Effector CD4-positive, alpha-beta T cell (primary cell): ENCODE results near the gene BRAT1.
"Not testable (repeated sequence)": the region's sequence is repeated elsewhere in the genome, so short reads cannot be mapped to it uniquely, and the experiment has no call there.

Experiments used
- DNase-seq: peaks from one replicate; pipeline ENCODE4 v3.0.0-alpha.2; 2020

The BRAT1 gene

DNA sequence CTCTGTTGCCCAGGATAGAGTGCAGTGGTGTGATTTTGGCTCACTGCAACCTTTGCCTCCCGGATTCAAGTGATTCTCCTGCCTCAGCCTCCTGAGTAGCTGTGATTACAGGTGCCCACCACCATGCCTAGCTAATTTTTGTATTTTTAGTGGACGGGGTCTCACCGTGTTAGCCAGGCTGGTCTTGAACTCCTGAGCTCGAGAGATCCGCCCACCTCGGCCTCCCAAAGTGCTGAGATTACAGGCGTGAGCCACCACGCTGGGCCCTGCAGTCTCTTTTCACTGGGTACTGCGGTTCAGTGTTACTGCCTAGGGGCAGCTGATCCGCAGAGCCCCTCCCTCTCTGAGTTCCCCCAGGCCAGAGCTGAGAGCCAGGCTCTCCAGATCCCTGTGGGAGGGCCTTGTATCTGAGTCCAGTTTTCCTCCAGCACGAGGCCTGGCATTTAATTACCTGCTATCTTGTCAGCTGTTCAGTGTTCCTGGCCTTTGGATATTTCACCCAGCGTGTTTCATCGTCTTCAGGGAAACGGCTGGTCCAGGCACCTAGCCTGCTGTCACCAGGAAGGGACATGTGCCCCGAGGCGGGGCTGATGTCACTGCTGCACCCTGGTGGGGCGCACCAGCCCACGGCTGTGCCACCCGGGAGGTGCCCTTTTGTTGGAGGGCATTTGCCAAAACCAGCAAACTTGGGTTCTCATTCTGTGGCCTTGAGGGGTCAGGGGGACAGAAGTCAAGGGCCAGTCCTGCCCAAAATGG, 19.3 kb downstream of the BRAT1 start:
- not testable (repeated sequence) for DNase-seq

DNA sequence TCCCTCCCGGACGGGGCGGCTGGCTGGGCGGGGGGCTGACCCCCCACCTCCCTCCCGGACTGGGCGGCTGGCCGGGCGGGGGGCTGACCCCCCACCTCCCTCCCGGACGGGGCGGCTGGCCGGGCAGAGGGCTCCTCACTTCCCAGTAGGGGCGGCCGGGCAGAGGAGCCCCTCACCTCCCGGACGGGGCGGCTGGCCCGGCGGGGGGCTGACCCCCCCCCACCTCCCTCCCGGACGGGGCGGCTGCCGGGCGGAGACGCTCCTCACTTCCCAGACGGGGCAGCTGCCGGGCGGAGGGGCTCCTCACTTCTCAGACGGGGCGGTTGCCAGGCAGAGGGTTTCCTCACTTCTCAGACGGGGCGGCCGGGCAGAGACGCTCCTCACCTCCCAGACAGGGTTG, 21.1 kb downstream of the BRAT1 start:
- DNase-seq: not testable (repeated sequence)

DNA sequence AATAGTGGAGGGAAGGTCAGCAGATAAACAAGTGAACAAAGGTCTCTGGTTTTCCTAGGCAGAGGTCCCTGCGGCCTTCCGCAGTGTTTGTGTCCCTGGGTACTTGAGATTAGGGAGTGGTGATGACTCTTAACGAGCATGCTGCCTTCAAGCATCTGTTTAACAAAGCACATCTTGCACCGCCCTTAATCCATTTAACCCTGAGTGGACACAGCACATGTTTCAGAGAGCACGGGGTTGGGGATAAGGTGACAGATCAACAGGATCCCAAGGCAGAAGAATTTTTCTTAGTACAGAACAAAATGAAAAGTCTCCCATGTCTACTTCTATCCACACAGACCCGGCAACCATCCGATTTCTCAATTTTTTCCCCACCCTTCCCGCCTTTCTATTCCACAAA, 21.8 kb downstream of the BRAT1 start:
- DNase-seq: not testable (repeated sequence)

DNA sequence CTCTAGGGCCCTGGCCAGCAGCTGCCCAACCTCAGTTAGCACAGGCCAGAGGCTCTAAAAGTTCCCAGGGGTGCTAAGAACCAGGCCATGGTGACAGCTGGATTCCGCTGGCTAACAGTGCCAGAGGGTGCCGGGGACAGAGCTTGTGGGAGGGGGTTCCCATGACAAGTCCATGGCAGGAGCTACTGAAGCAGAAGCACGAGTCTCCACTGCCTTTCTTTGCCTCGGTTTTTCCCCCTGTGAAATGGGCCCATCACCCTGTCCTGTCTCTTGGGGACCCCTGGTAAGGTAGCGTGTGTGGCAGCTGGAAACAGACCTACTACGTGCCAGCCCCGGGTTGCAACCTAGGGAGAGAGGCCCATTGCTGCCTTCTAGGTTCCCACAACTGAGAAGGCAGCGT, 22.5 kb downstream of the BRAT1 start:
- DNase-seq: not testable (repeated sequence)

DNA sequence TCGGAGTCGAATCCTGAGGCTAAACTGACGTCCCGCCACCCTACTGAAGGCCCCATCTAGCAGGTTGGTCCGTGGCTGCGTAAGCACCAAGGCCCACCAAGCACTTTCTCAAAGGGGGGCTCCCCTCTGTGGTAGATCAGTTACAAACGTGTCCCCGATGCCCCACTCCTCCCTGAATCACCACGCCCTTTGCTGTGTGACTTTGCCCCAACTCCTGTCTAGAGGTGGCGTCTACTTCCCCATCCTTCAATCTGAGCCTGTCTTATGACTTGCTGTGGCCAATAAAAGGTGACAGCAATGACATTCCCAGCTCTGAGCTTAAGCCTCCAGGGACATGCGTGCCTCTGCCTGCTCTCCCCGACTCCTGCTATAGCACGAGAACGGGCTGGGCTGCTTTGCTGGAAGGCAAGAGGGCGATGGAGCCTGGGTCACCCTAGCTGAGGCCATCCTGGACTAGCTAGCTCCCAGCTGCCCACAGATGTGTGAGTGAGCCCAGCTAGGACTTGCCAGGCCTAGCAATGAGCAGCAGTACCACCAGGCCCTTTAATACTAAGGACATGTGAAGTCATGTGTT, 23.0 kb downstream of the BRAT1 start:
- DNase-seq: not testable (repeated sequence)

DNA sequence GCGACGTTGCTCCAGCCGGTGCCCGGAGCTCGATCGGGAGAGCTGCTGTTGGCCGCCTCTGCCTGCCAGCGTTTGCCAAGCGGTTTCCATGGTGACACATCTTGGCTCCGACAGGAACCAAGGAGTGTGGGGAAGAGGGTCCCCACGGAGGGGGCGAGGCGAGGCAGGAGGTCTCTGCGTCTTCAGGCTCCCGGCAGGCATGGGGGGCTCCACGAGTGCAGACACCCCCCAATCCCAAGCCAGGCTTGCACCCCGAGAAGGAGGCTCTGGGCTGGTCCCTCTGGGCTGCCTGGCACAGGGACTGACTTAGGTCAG, 23.6 kb downstream of the BRAT1 start:
- peak; percentile 1 for DNase-seq

DNA sequence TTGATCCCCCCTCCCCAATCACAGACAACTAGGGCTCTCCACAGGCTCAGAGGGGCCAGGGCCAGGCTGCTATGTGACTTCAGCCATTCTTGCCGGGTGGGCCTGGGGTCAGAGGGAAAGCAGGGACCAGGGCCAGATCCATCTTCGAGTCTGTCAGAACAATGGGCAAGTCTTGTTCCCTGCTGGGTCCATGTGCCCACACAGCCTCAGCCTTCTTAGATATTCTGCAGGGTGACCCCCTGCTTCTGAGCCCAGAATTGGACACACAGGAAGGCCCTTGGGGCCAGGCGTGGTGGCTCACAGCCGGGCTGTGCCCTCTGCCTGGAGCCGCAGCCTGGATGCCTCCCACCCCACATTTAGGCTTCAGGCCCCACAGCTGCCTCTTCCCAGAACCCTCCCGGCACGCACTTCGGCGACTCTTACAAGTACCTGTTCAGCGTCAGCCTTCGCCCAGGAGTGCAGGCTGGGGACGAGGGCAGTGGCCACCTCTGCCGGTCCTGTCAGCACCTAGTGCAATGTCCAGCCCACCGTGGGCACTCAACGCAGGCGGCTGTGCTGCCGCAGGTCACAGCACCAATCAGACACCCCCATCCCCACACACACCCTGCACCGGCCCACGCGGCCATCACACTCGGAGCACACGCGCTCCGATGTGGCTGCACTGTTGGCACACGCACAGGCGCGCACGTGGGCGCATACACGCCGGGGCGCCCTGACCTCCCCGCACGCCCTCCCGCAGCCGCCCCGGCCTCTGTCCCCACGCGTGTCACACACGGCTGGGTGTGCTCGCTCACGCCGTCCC, 24.1 kb downstream of the BRAT1 start:
- DNase-seq: peak; percentile 5

DNA sequence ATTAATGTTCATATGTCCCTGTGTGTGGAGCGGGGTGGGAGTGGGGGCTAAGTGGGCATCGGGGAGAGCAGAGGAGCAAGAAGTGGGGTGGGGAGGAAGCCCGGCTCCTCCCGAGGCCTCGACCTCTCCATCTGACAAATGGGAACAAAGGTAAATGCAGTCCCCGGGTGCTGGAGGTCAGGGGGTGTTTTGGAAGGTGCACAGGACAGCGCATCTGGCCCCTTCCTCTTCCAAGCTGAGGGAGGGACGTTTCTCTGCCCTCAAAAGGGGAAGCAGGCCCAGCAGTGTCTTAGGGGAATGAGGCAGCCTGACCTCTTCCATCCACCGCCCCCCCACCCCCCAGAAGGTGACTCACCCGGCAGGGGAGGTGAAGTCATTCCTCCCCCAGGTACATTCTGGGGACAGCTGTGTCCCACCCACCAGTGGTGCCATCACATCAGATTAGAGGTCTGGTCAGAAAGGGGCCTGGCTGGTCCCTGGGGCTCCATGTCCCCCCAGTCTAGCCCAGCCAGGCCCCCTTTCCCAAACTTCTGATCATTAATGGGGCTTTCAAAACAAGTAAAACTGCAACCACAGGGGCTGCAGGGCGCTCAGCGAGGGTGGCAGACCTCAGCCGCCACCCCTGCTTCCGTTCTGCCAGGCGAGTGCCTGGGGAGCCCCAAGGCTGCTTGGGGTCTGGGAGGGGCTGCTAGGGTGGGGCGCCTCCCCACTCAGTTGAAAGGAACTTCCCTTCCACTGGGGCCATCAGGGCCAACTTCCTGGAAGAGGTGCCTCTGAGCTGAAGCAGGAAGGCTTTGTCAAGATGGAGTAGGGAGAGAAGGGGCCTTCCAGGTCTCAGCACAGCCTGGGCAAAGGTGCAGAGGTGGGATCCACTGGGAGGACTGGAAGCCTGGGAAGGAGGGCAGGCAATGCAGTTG, 25.0 kb downstream of the BRAT1 start:
- peak; percentile 73 for DNase-seq

DNA sequence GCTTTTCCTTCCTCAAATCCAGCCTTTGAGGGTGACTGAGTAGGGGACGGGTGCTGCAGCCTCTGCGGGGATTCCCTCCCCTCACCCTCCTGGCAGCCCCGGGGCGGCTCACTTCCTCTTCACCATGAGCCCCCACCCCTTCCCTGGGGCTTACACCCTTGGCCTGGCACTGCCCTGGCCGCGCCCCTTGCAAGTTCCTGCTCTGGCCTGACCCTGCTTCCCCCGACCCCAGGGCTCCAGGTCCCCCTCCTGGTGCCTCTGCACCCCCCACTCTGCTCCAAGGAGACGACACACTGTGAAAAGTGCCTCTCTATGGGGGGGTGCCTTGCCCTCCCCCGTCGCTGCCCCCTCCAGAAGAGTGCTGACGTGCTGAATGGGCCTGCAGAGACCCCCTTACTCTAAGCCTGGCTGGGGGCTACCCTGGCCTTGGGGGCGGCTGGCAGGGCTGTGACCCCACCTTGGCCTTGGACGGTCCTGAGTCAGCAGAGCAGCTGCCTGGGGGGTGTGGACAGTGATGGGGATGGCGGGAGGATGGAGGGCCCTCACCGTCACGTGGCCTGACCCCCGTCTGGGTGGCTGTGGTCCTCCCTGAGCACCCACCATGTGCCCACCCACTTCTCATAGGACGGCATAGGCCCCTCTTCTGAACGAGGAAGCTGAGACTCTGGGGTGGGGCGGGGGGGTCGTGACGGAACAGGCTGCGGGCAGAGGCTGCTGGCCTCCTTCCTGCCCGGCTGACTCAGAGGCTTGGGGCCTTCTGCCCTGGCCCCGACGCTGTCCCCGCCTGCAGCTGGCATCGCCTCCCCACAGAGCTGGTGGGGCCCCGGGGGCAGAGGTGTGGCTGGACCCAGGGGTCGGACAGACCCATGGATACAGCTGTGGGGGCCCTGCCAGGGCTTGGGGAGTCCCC, 25.9 kb downstream of the BRAT1 start:
- DNase-seq: peak; percentile 63

DNA sequence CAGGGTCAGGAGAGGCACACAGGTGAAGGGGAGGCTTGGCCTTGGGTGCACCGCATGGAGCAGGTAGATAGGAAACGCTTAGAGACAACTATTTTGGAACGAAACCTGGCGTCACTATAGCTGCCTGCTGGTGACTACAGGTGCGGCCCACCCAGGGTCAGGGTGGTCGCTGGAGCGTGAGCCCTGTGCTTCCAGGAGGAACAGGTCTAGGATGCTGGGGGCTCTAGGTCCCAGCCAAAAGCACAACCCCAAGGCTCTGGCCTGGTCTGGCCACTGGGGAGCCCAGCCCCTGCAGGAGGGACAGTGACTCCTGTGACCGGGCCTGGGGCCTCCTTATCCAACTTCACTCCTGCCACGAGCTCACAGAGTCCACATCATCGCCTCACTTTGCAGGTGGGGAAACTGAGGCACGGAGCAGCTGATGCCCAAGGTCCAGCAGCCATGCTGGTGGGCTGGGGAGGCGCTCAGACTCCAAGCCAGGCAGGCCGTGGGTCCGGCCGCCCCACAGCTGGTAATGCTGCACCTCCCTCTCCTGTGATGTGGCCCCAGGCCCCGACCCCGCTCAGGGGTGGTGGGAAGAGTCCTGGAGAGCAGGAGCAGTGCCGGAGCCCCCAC, 26.7 kb downstream of the BRAT1 start:
- DNase-seq: no peak

DNA sequence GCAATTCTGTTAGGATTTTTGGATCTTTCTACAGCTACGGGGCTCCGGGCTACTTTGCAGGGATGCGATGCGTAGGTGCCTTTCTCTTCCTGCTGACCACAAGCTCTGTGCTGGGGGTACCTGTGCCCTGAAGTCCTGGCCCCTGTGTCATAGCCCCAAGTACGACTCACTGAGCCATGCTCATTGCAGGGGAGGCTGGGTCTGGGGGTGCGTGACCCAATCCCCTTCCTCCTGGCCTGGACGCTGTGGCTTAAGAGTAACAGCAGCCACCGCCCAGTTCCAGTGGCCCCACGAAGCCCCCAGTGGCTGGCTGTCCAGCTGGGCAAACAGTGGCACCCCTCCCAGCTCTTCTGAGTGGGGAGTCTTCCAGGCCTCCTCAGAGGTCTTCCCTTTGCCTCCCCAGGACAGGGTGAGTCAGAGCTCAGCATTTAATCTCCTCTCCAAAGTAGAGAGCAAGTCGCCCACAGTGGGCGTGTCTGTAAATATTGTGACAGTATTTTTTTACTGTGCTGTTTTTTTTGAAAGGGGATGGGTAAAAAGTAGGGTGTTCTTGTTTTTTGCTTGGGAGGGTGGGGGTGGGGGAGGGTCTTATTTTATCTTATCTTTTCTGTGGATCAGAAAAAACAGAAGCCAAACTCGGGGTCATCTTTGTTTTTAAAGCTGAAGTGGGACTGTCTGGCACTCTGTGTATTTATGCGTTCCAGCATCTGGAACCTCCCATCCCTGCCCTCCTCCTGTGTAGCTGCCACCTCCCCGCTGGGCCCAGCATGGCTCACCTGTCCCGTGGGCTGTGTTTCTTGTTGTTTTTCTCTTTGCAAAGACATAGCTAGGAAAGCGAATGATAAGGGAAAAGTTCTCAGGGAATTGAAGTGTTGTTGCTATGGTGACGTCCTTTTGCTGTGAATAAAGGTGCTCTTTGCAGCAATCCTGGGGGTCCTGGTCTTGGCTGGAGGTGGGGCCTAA, 27.5 kb downstream of the BRAT1 start:
- peak; percentile 58 for DNase-seq

DNA sequence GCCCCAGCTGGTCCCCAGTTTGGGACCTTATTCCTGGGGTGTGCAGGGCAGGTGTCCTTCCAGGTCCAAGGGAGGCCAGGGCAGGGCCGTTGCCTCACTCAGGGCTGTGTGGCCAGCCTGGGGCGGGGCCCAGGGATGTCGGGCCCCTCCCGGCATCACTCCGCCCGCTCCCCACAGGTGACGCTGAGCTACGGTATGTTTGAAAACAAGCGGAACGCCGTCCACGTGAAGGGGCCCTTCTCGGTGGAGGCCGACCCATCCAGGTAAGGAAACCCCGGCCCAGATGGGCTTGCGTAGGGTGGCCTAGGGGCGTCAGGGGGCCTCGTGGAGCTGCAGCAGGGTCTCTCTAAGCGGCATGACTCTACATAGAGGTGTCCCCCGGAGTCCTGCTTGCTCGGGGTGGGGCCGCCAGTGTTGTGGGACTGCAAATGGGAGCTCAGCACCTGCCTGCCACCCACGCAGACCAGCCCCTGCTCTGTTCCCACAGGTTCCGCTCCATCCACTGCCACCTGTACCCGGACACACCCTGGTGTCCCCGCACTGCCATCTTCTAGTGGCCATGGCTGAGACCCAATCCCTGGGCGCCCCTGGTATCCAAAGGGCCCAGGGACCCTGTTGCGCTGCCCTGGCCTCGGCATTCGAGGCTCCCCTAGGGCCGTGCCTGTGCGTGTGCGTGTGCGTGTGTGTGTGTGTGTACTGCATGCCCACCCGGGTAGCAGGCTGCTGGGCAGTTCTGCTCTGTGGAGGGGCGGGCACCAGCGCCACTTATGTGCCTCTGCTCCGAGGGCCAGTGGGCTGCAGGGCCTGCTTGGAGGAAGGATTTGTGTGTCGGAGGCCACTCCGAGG, 28.4 kb downstream of the BRAT1 start:
- no peak for DNase-seq

DNA sequence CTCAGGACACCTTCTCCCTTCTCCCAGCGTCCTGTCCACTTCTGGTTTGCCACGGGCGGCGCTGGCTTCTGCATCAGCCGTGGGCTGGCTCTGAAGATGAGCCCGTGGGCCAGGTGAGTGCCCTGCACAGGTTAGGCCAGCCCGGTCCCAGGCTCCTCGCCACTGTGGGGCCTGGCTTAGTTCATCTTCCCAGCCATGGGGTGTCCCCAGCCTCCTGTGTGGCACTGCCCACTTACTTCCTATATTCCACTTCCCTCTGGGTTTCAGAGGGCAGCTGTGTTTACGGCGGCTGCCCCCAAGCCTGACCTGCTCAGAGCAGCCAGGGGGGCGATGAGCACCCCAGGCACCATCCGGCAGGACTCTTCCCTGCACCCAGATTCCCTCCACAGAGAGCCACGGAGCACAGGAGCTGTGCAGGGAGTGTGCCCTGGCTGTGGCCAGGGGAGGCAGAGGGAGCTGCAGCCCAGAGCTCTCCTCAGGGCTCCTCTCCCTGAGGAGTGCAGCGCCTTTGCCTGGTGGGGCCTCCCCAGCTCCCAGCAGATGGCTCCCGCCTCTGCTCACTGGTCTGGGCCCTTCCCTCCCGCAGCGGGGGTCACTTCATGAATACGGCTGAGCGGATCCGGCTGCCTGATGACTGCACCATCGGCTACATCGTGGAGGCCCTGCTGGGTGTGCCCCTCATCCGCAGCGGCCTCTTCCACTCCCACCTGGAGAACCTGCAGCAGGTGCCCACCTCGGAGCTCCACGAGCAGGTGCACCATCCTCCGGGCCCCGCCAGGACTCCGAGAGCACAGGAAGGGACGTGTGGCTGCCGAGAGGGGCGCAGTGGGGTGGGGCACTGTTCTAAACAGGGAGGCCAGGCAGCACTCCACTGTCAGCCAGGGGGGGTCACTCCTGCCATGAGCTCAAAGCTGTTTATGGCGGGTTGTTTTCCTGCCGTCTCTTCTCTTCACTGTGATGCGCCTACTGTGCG, 29.4 kb downstream of the BRAT1 start:
- no peak for DNase-seq

DNA sequence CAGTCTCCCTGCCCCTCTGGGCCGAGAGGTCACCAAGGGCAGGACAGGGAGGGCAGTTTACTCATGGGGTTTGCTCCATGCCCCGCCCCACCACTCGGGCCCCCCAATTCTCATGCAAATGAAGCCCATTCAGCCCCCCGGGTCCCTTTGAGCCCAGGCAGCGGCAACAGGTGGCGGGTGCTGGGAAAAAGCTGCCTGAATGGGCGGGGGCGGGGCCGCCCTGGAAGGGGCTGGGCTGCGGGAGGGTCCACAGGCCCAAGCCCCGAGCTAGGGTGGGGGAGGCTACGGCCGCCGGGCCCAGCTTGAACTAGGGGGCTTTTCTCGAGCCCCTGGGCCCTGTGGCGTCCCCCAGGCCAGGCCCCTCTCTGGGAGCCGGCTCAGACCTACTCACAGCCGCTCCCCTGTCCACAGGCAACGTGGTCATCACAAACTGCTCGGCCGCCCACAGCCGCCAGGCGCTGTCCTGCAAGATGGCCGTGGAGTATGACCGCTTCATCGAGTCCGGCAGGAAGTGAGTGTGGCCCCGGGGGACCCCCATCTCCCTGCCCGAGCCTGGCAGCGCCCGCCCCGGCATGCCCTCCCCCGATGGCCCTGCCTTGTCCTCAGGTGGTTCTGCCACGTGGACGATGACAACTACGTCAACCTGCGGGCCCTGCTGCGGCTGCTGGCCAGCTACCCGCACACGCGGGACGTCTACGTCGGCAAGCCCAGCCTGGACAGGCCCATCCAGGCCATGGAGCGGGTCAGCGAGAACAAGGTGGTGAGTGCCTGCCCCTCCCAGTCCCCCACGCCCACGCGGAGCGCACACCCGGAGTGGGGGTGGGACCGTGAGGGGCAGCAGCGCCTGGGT, 30.3 kb downstream of the BRAT1 start:
- no peak for DNase-seq

DNA sequence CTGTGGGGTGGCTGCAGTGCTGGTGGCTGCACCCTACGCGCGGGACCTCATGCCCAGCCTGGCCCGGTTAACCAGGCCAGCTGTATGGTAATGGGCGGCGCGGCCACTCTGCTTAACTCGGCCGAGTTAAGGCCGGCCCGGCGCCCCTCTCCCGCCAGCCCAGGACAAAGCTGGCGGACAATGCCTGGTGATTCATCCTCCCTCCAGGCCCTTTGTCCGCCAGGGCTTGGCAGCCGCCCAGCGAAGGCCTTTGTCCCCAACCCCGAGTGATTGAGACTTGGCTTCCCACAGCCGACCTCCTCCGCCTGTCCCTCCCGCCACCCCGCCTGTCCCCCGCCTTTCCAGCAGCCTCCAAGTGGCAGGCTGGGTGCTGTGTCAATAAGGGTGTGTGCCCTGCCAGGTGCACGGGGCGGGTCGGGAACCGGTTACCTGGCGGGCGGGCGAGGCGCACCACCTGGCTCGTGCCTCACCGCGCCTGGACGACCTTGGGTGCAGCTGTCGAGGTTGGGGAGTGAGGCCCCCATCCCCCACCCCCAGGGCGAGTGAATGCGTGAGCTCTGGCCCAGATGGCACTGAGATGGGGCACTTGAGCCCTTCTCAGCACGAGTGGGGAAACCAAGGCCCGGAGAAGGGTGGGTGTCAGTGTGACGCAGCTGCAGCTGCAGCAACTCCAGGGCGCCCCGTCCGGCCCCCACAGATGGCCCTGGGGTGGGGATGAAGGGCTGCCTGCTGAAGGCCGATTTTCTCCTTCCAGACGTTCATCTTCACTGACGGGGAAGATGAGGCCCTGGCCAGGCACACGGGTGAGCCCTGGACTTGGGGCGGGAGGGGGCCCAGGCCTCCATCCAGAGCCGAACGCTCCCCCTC, 31.1 kb downstream of the BRAT1 start:
- no peak for DNase-seq

DNA sequence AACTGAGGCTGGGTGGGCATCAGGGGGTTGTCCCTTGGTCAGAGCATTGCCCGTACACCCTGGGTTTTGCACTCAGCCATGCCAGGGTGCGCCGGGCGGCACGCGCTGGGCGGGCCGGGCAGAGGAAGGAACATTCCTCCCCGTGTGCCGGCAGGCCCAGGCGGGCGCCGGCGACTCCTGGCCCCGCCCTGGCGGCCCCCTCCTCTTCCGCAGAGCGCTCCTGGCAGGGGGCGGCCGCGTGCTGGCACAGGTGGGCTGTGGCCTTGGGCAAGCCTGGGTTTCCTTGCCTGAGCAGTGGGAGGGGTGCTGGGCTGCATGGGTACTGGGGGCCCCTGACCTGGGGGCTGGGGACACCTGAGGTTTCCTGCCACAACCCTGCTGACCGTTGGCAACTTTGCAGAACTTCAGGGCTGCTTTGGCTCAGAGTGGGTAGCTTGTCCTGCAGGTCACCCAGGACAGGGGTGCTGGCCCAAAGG, 31.8 kb downstream of the BRAT1 start:
- no peak for DNase-seq
